Measurements from ENCODE around the gene KRTAP5-2. TPM values are rescaled to one million over a fixed set of nuclear protein-coding genes. Genes with fewer than 3 reads are reported as not detected.

KRTAP5-2 gene
- total RNA-seq, 2 donors from 2014 or later, result not detected

DNA sequence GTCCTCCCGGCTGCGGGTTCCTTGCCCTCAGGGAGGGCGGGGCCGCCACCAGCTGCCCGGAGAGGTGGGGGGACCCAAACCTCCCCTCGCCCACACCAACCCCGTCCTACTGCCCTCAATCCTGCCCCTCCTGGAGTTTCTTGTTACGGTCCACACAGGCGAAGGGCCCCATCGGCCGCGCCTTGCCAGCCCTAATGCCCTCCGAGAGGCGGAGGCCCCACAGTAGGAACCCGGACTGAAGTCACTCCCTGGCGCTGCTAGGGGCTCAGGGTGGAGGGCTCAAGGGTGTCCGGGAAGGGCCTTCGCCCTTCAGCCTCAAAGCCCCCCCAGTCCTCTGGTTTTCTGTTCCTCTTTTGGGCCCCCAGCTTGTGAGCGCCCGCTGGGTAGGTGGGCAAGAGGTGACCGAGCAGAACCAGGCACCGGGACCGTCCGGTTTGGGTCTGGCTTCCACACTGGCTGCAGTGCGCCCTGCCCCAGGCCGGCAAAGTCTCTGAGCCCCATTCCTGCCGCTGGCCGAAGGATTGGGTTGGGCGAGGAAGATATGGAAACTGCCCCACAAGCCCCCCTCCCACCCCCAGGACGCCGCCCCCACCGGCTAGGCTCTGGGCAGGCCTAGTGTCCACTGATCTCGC is 50.5 kb downstream of the KRTAP5-2 start:
- H3K27ac ChIP-seq, result peak overlapping the region; percentile 72 to 77 (median 76)
- H3K4me3 ChIP-seq, result no peak overlapping the region
- no peaks in the 10 kb centered on the region for H3K27me3 ChIP-seq
- ATAC-seq (no peak), DNase-seq (peak in 1 of 4 donors; percentile 21)
- peaks cover 29% of the 10 kb centered on the region for H3K4me1 ChIP-seq
- 50 to 72% methylated on average over 8 to 32 of the region's 33 CpGs for WGBS, 2 donors
- intact Hi-C loops (cut with DNase I), result no loop called here
- H3K36me3 ChIP-seq (replicated peaks in 1 of 2; ENCODE audit: insufficient read depth in 1 of 2, low read depth in 2 of 2), result no peaks in the 10 kb centered on the region
- no peaks in the 10 kb centered on the region for H3K9me3 ChIP-seq
- no peak for TF ChIP-seq POLR2A (IDR thresholded peaks at IDR 0.05)
- no peak for TF ChIP-seq CTCF (IDR thresholded peaks at IDR 0.05)

Other genes starting within 250 kb of the KRTAP5-2 start
- gene BRSK2, start 208.4 kb downstream of the KRTAP5-2 start, total RNA-seq, result 100 to 1,000 TPM in 1 of 2 donors, 10 to 100 TPM in 1; 67.5 to 113 TPM
- 10 to 100 TPM; 11.4 to 31.3 TPM for gene MOB2, start 111.5 kb downstream of the KRTAP5-2 start, total RNA-seq
- gene DUSP8, start 26.0 kb downstream of the KRTAP5-2 start, total RNA-seq, result 10 to 100 TPM in 1 of 2 donors, 1 to 10 TPM in 1; 7.0 to 19.1 TPM
- not detected for gene KRTAP5-1, start 13.0 kb downstream of the KRTAP5-2 start, total RNA-seq
- gene KRTAP5-3, start 10.2 kb upstream of the KRTAP5-2 start, total RNA-seq, result not detected
- gene KRTAP5-4, start 23.8 kb upstream of the KRTAP5-2 start, total RNA-seq, result not detected
- not detected for gene KRTAP5-5, start 31.5 kb upstream of the KRTAP5-2 start, total RNA-seq
- gene KRTAP5-6, start 98.9 kb upstream of the KRTAP5-2 start, total RNA-seq, result not detected
- gene IFITM10, start 152.3 kb upstream of the KRTAP5-2 start, total RNA-seq, result under 1 TPM in 1 of 2 donors, not detected in 1; 0.26 TPM
- gene CTSD, start 165.6 kb upstream of the KRTAP5-2 start, total RNA-seq, result 100 to 1,000 TPM; 214 to 255 TPM
- gene SYT8, start 236.7 kb upstream of the KRTAP5-2 start, total RNA-seq, result 10 to 100 TPM in 1 of 2 donors, 1 to 10 TPM in 1; 6.0 to 32.6 TPM
- 1 to 10 TPM; 3.4 to 3.6 TPM for gene TNNI2, start 240.7 kb upstream of the KRTAP5-2 start, total RNA-seq